GM19035 (cell line): ENCODE data around the gene ZNF319.
"Not testable (repeated sequence)": the region's sequence is repeated elsewhere in the genome, so short reads cannot be mapped to it uniquely, and the experiment has no call there.

Source experiments
- ATAC-seq: cut with Tn5 transposase; IDR thresholded peaks from one replicate; pipeline ENCODE4 v1.9.1; 2021; ENCODE audit not compliant: unreplicated experiment

ZNF319 gene

GRCh38 chr16:57979006-57979585, 21.4 kb downstream of the ZNF319 start:
- no peak for ATAC-seq

GRCh38 chr16:57978070-57978465, 22.4 kb downstream of the ZNF319 start:
- not testable (repeated sequence) for ATAC-seq

DNA sequence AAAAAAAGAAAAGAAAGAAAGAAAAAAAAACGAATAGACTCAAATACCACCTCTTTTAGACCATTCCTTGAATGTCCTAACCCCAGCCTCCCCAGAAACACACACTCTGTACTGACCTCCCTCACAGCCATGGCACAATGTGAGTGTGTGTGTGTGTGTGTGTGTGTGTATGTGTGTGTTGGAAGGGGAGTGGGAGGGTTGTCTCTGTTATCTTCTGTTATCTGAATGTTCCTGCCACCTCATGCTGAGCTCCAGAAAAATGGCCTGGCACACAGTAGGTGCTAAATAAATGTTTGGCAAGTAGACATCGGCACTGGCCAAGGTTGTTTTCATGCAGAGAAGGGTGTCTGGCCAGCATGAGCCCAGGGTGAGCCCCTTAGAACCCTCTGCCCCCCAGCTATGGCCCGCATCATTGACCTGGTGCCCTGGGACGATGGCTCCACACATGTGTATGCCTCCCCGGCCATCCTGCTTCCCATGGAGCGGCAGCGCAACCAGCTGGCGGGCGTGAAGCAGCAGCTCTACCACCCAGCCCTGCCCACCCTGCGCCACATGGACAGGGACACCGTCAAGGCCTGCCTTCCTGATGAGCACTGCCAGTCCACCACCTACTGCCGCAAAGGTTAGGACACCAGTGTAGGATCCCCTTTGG, 22.9 kb downstream of the ZNF319 start:
- ATAC-seq, result no peak

DNA sequence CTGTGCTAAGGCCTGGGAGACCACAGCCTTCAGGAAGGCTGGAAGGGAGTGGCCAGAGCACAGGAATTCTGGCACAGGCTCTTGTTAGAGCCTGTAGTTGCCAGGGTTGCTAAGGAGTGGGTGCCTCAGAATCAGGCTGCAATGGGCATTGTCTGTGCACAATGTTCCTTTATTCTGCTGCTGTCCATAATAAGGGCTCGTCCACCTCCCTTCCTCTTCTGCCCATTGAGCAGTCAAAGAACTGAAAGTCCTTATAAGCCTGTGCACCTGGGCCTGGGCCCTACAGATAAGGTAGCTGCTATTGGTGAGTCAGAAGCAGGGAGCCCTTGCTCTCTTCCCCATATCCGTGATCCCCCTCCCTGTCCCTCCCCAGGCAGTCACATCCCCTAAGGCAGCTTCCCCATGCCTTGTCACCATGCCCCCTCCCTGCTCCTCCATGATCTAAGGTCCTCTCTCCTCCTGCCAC, 24.1 kb downstream of the ZNF319 start:
- ATAC-seq, result no peak

DNA sequence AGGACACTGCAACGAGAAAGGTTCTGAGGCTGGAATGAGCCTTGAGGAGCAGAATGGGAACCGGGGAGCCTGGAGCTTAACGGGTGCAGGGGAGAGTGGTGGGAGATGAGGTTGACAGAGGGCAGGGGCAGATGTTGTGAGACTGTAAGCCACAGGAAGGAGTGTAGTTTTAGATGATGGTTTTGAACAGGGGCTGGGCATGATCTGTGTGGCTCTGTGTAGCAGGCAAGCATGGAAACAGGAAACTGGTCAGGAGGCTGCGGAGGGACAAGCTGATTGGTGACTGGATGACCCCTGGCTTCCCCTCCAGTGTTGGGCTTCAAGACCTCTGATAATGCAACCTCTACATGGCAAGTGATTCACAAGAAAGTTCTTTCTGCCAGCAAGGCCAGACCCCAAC, 28.2 kb downstream of the ZNF319 start:
- no peak for ATAC-seq

DNA sequence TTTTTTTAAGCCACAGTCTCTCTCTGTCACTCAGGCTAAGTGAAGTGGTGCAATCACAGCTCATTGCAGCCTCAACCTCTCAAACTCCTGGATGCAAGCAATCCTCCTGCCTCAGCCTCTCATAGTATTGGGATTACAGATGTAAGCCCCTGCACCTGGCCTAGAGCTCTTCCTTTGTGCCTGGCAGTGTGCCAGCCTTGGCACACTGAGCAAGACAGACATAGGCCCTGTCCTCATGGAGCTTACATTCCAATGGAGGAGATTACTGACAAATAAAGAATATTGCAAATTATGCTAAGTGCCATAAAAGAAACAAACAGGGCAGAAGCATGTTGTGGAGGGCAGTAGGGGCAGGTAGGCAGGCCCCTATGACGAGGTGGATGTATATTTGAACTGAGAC, 28.6 kb downstream of the ZNF319 start:
- ATAC-seq, result no peak

DNA sequence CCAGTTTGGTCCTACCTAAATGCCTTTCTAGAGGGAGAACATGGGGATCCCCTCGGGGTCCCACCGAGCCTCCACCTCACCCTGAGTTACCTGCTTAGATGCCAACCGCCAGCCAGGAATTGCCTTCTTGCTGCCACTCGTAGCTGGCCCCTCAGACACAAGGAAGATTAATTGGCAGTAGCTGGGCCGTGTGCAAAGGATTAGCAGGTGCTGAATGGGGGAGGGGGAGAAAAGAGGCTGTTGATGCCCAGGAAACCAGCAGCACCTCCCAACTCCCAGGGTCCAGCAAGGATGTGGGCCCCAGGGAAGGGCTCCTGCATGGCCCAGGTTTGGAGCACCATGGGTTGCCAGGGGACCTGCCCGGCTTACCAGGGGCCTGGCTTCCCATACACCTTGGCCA, 29.5 kb downstream of the ZNF319 start, which contains the start of gene CNGB1:
TSS of gene CNGB1 (minus strand) at position 159 of the 400 bp plus-strand sequence. CDS start 3,842 bp downstream, outside the sequence.
- no peak for ATAC-seq

- ATAC-seq, result no peak
Measured at GRCh38 chr16:57970319-57970718, 30.2 kb downstream of the ZNF319 start.

DNA sequence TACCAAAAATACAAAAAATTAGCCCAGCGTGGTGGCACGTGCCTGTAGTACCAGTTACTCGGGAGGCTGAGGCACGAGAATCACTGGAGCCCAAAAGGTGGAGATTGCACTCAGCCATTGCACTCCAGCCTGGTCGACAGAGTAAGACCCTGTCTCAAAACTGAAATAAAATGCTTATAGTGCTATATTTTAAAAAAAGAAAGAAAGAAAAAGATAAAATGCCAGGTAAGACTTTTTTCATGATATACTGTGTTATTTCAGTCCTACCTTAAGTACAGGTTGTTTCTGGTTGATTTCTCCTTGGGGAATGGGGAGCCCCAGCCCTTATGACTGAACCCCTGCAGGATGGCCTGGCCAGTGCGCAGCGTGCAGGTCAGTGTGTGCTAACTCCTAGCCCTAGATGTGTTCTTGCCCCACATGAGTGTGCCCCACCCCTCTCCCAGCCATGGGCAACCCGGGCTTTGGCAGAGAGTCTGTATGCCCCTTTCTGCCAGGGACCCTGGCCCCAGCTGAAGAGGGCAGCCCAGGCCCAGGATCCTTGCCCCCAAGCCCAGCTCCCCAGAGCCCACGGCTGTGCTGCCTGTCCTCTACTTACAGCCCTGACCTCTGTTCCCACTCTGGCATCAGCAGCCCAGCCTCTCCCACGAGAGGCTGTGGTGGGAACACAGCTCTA, 30.9 kb downstream of the ZNF319 start:
- no peak for ATAC-seq

DNA sequence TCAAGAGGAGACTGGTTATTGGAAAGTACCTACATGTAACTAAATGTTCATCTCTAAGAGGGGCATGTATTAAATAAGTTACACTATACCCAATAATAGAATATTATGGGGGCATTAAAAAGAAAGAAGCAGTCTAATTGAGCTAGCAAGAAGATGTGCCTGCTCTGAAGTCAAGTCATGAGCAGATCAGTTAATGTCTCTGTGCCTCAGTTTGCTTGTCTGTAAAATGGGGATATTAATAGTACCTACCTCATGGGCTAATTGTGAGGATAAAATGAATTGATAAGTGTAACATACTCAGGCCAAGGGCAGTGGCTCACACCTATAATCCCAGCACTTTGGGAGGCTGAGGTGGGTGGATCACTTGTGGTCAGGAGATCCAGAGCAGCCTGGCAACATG, 32.6 kb downstream of the ZNF319 start:
- no peak for ATAC-seq

- ATAC-seq, result no peak
Measured at GRCh38 chr16:57966986-57967385, 33.5 kb downstream of the ZNF319 start.

DNA sequence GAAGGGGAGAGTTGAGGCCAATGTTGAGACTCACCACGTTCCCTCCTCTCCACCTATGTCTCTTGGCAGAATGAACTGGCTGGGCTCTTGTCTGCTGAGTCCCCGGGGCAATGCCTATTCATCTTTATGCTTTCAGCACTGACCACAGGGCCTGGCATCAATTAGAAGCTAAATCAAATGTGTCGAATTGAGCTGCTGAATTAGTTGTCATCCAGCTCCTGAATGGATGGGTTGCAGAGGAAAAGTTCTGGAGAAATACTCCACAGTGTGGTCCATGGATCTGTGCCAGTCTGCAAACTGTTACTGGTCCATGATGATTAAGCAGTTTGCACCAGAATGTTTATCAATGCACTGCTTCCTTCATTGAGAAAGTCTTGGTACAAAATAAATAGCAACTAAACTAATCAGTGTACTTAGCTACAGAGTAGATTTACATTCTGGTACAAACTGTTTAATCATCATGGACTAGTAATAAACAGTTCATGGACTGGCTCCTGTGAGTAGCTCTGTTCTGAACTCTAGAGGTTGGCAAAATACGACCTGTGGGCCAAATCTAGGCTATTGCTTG, 34.2 kb downstream of the ZNF319 start:
- no peak for ATAC-seq

GRCh38 chr16:57964157-57964700, 36.2 kb downstream of the ZNF319 start:
- ATAC-seq, result no peak

- no peak for ATAC-seq
Measured at GRCh38 chr16:57962756-57963155, 37.7 kb downstream of the ZNF319 start.

GRCh38 chr16:57962046-57962445, 38.4 kb downstream of the ZNF319 start:
- no peak for ATAC-seq

DNA sequence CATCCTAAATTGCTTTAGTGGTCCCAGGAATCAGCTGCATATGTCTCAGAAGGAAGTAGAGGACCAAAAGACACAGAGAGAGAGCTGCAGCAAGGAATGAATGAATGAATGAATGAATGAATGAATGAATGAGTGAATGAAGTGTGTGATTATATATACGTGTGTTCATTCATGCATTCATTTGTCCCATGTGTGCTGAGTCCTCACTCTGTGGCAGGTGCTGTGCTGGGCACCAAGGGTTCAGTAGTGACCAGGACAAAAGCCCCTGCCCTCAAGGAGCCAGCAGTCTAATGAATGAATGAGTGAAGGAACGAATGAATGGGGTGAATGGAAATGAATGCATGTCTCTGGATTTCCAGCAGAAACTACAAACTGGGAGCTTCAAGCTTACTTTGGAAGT, 38.9 kb downstream of the ZNF319 start:
- ATAC-seq, result no peak

GRCh38 chr16:57960826-57961472, 39.5 kb downstream of the ZNF319 start:
- no peak for ATAC-seq

- no peak for ATAC-seq
Measured at GRCh38 chr16:57960310-57960709, 40.2 kb downstream of the ZNF319 start.

GRCh38 chr16:57959804-57960203, 40.7 kb downstream of the ZNF319 start:
- ATAC-seq, result no peak

- no peak for ATAC-seq
Measured at GRCh38 chr16:57959121-57959520, 41.4 kb downstream of the ZNF319 start.

DNA sequence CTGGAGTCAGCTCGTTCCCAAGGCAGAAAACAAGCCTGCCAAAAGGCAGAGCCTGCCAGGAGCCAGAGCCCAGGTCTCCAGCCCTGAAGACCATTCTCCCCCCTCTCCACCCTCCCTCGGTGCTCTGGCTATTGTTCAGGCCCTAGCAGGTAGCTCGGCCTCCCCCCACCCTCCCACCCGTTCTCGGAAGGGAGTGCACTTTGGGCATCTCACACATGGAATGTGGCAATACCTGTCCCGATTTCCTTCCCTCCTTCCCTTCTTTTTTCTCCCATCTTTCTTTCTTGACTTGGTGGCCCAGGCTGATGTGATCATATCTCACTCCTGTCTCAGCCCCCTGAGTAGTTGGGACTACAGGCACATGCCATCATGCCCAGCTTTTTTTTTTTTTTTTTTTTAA, 41.9 kb downstream of the ZNF319 start:
- ATAC-seq, result no peak
